DOHH2 (cell line): Measurements from ENCODE around the gene ADCY5.

Experiments used
- H3F3A ChIP-seq: fragments of 200-600 bp; sonication (generic), shearing (Covaris generic); 2 replicates; pipeline ENCODE4 v1.6.0; 2016; ENCODE audit warnings: antibody characterized with exemption, mild to moderate bottlenecking; ENCODE audit not compliant: control insufficient read depth, insufficient read depth
- H3K27ac ChIP-seq: fragments of 200-600 bp; sonication (generic); 2 replicates; pipeline ENCODE4 v1.5.1; 2014; ENCODE audit warnings: low read depth, mild to moderate bottlenecking, low read length, moderate library complexity
- H3K27me3 ChIP-seq: fragments of 200-600 bp; sonication (generic); 2 replicates; pipeline ENCODE4 v1.6.1; 2014; ENCODE audit warnings: mild to moderate bottlenecking, low read length, mixed read lengths; ENCODE audit not compliant: control insufficient read depth
- H3K36me3 ChIP-seq: fragments of 200-600 bp; sonication (generic); 2 replicates; pipeline ENCODE4 v1.6.1; 2014; ENCODE audit warnings: mild to moderate bottlenecking, low read length, moderate library complexity, mixed read lengths; ENCODE audit not compliant: control insufficient read depth
- H3K4me1 ChIP-seq: fragments of 200-600 bp; sonication (generic); 2 replicates; pipeline ENCODE4 v1.6.1; 2014; ENCODE audit warnings: mild to moderate bottlenecking, low read length, mixed read lengths; ENCODE audit not compliant: control insufficient read depth
- H3K4me2 ChIP-seq: fragments of 200-600 bp; sonication (generic); 2 replicates; pipeline ENCODE4 v1.6.0; 2014; ENCODE audit warnings: mild to moderate bottlenecking, low read length, moderate library complexity
- H3K4me3 ChIP-seq: fragments of 200-600 bp; sonication (generic); 2 replicates; pipeline ENCODE4 v1.5.1; 2014; ENCODE audit warnings: mild to moderate bottlenecking, low read length, mixed read lengths
- H3K79me2 ChIP-seq: fragments of 200-600 bp; sonication (generic); 2 replicates; pipeline ENCODE4 v1.6.1; 2014; ENCODE audit warnings: mild to moderate bottlenecking, low read length, mixed read lengths; ENCODE audit not compliant: control insufficient read depth
- H3K9me2 ChIP-seq: fragments of 200-600 bp; sonication (generic); replicated peaks from 2 replicates; pipeline ENCODE4 v1.6.1; 2014; ENCODE audit warnings: mild to moderate bottlenecking, low read length, mixed read lengths; ENCODE audit not compliant: control insufficient read depth
- H3K9me3 ChIP-seq: fragments of 200-600 bp; sonication (generic); 2 replicates; pipeline ENCODE4 v1.6.1; 2014; ENCODE audit warnings: antibody characterized with exemption, low read length, mixed read lengths; ENCODE audit not compliant: control insufficient read depth, insufficient read depth
- H4K20me1 ChIP-seq: fragments of 200-600 bp; sonication (generic); 2 replicates; pipeline ENCODE4 v1.6.0; 2014; ENCODE audit warnings: low read depth, mild to moderate bottlenecking, antibody characterized with exemption, low read length, moderate library complexity; ENCODE audit not compliant: control insufficient read depth, insufficient read depth
- CTCF ChIP-seq: fragments of 200-600 bp; sonication (generic); IDR thresholded peaks from one replicate; pipeline ENCODE4 v1.5.1; 2014; ENCODE audit warnings: antibody characterized with exemption, mild to moderate bottlenecking, low read depth, low read length; ENCODE audit not compliant: poor library complexity, severe bottlenecking
- EZH2phosphoT487 ChIP-seq: fragments of 200-600 bp; sonication (generic); IDR thresholded peaks from 2 replicates; pipeline ENCODE4 v1.6.1; 2017; ENCODE audit warnings: borderline replicate concordance, mild to moderate bottlenecking, antibody characterized with exemption, low read length, moderate library complexity, mixed read lengths

The ADCY5 gene

DNA sequence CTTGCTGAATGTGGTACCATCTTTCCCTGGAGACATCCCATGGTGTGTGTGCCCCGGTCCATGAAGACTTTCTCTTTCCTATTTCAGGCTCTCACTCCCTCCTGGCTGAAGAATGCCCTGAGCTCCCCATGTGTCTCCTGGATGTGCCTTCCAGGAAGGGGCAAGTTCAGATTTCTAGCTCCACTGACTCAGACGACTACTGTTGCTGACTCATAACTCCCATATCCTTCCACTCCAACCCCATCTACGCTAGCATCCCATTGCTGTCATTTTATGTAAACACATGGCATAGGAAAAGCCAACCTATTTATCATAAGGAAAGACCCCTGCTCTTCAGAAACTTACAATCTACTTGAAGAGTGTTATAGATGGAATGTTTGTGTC, 95.0 kb downstream of the ADCY5 start:
- no peaks in the 10 kb centered on the region for H3F3A ChIP-seq
- H3K4me3 ChIP-seq, result no peak overlapping the region
- no peak overlapping the region for H3K27ac ChIP-seq
- H4K20me1 ChIP-seq, result no peaks in the 10 kb centered on the region; the same call in 1 of the 2 replicates
- no peaks in the 10 kb centered on the region for H3K4me1 ChIP-seq
- H3K9me3 ChIP-seq, result no peaks in the 10 kb centered on the region
- no peaks in the 10 kb centered on the region for H3K79me2 ChIP-seq
- no peaks in the 10 kb centered on the region for H3K9me2 ChIP-seq
- no peaks in the 10 kb centered on the region for H3K36me3 ChIP-seq
- no peak overlapping the region for H3K4me2 ChIP-seq
- no peak for TF ChIP-seq EZH2phosphoT487
- no peaks in the 10 kb centered on the region for H3K27me3 ChIP-seq

GRCh38 chr3:123353227-123353849, 95.6 kb downstream of the ADCY5 start:
- no peaks in the 10 kb centered on the region for H4K20me1 ChIP-seq
- TF ChIP-seq CTCF (no peak), EZH2phosphoT487 (no peak)
- no peaks in the 10 kb centered on the region for H3K36me3 ChIP-seq
- no peaks in the 10 kb centered on the region for H3K79me2 ChIP-seq
- no peak overlapping the region for H3K4me3 ChIP-seq
- no peaks in the 10 kb centered on the region for H3K4me1 ChIP-seq
- no peaks in the 10 kb centered on the region for H3F3A ChIP-seq
- no peak overlapping the region for H3K4me2 ChIP-seq
- H3K9me3 ChIP-seq, result no peaks in the 10 kb centered on the region
- no peak overlapping the region for H3K27ac ChIP-seq
- no peaks in the 10 kb centered on the region for H3K9me2 ChIP-seq
- H3K27me3 ChIP-seq, result no peaks in the 10 kb centered on the region

DNA sequence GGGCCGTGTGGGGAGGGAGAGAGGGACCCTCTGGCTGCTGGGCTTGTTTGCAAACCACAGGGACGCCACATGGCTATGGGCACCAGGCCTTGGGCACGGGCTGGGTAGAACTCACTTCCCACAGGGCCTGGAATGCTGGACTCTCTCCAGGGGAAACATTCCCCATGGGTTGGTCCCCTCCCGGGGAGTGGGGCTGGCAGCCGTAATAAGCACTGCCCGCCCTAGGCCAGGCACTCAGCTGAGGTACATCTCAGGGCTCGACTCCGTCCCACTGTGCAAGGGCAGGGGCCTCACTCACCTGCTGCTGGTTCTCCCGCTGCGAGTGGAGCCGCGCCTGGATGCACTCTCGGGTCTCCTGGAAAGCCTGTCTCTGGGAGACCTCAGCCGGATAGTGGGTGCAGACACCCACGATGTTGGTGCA, 96.7 kb downstream of the ADCY5 start:
- Histone ChIP-seq H3K4me1 (no peaks in the 10 kb centered on the region), H3F3A (no peaks in the 10 kb centered on the region), H3K9me2 (no peaks in the 10 kb centered on the region), H3K27ac (no peak overlapping the region), H3K4me2 (no peak overlapping the region), H3K79me2 (no peaks in the 10 kb centered on the region), H4K20me1 (no peaks in the 10 kb centered on the region), H3K27me3 (no peaks in the 10 kb centered on the region), H3K9me3 (no peaks in the 10 kb centered on the region), H3K36me3 (no peaks in the 10 kb centered on the region), H3K4me3 (no peak overlapping the region)
- TF ChIP-seq EZH2phosphoT487, result no peak
- TF ChIP-seq CTCF, result no peak

DNA sequence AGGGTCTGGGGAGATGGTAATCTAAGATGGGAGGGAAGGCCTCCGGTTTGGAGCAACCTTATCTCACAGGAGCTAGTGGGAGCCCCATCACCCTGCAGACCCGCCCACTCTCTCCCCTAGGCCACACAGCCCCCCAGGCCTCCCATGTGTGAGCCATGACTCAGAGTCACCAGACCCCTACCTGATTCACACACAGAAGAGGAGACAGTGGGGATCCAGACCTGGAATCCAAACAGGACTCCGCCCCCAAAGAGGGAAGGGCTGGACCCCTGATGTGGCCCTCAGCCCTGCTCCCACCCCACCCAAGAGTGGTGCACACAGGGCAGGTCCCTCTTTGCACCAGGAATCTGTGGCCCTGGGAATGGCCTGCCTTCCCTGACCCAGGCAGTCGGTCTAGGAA, 97.4 kb downstream of the ADCY5 start:
- no peaks in the 10 kb centered on the region for H3K9me3 ChIP-seq
- H3K27me3 ChIP-seq, result no peaks in the 10 kb centered on the region
- H3K9me2 ChIP-seq, result no peaks in the 10 kb centered on the region
- H3K4me3 ChIP-seq, result no peak overlapping the region
- no peak overlapping the region for H3K27ac ChIP-seq
- no peak for TF ChIP-seq EZH2phosphoT487
- no peak for TF ChIP-seq CTCF
- no peaks in the 10 kb centered on the region for H3K79me2 ChIP-seq
- no peaks in the 10 kb centered on the region for H4K20me1 ChIP-seq
- H3K4me1 ChIP-seq, result no peaks in the 10 kb centered on the region
- H3K36me3 ChIP-seq, result no peaks in the 10 kb centered on the region
- no peaks in the 10 kb centered on the region for H3F3A ChIP-seq
- H3K4me2 ChIP-seq, result no peak overlapping the region
